Measurements from ENCODE around the gene DIS3L2.
"Not testable (repeated sequence)": the region's sequence is repeated elsewhere in the genome, so short reads cannot be mapped to it uniquely, and the experiment has no call there.

The DIS3L2 gene

GRCh38 chr2:232352511-232353091 lies 391.1 kb downstream of the DIS3L2 start:
- ChIA-PET POLR2A (no interaction called here), CTCF (no interaction called here)
- TF ChIP-seq FOXA1 (IDR thresholded peaks at IDR 0.05): no peak
- no peak for TF ChIP-seq SUZ12 (IDR thresholded peaks at IDR 0.05)
- no peak for TF ChIP-seq FOXM1 (IDR thresholded peaks at IDR 0.05; ENCODE audit: borderline replicate concordance)
- DNase-seq (ENCODE audit: extremely low spot score): no peak

- DNase-seq (ENCODE audit: extremely low spot score): no peak
- TF ChIP-seq TARDBP (IDR thresholded peaks at IDR 0.05) (no peak), FOXA1 (IDR thresholded peaks at IDR 0.05) (no peak), PKNOX1 (IDR thresholded peaks at IDR 0.05) (no peak), ARNT (IDR thresholded peaks at IDR 0.05) (no peak), NFRKB (IDR thresholded peaks at IDR 0.05) (no peak), L3MBTL2 (conservative IDR thresholded peaks at IDR 0.05) (no peak), SUZ12 (IDR thresholded peaks at IDR 0.05) (no peak)
- ChIA-PET POLR2A (no interaction called here), CTCF (no interaction called here)
These were observed 391.6 kb downstream of the DIS3L2 start for GRCh38 chr2:232353096-232353495.

DNA sequence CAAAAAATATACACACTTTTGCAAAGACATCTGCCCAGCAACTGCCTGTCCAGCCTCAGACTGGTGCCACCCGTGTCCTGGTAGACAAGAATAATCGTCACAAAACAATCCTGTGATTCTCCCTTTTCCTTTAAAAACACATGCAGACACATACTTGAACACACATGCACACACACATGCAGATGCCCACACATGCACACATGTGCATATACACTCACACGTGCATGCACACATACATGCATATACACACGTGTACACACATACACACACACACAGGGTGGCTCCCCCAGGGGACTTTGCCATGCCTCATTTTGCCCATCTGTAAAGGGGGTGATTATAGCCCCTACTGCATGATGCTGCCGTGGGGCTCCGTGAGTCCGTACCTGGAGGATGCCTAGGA lies 392.1 kb downstream of the DIS3L2 start:
- TF ChIP-seq FOXM1 (IDR thresholded peaks at IDR 0.05; ENCODE audit: borderline replicate concordance): no peak
- TF ChIP-seq LEF1 (IDR thresholded peaks at IDR 0.05; ENCODE audit: borderline replicate concordance): no peak
- TF ChIP-seq NFRKB (IDR thresholded peaks at IDR 0.05): no peak
- TF ChIP-seq ARNT (IDR thresholded peaks at IDR 0.05): no peak
- no peak for TF ChIP-seq ZNF384 (IDR thresholded peaks at IDR 0.05)
- TF ChIP-seq CTBP1 (IDR thresholded peaks at IDR 0.05; ENCODE audit: borderline replicate concordance): no peak
- TF ChIP-seq HDGF (IDR thresholded peaks at IDR 0.05; ENCODE audit: borderline replicate concordance): no peak
- no peak for TF ChIP-seq L3MBTL2 (conservative IDR thresholded peaks at IDR 0.05)
- TF ChIP-seq FOXK2 (IDR thresholded peaks at IDR 0.05): no peak
- no peak for TF ChIP-seq PKNOX1 (IDR thresholded peaks at IDR 0.05)
- TF ChIP-seq ELF4 (IDR thresholded peaks at IDR 0.05): no peak
- no peak for TF ChIP-seq FOXA1 (IDR thresholded peaks at IDR 0.05)
- TF ChIP-seq SP1 (IDR thresholded peaks at IDR 0.05): no peak
- TF ChIP-seq SUZ12 (IDR thresholded peaks at IDR 0.05): no peak
- TF ChIP-seq TARDBP (IDR thresholded peaks at IDR 0.05): no peak
- TF ChIP-seq BHLHE40 (IDR thresholded peaks at IDR 0.05; ENCODE audit: borderline replicate concordance): no peak
- CTCF ChIA-PET: no interaction called here
- POLR2A ChIA-PET: no interaction called here
- DNase-seq (ENCODE audit: extremely low spot score): no peak

DNA sequence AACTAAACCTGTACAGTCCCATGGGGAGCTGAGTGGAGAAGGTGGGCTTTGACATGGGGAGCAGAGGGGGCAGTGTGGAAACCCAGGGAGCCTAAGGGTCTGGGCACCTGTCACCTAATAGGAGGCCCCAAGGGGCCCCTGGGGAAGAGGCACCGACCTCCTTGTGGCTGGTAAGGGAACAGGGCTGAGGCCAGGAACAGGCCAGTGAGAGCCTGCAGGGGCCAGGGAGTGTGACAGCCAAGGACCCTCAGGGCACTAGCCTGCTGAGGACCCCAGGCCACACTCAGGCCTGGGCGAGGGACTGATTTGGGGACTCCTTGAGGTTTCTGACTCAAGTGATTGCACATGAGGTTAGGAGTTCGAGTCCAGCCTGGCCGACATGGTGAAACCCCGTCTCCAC lies 392.6 kb downstream of the DIS3L2 start:
- CTCF ChIA-PET: no interaction called here
- DNase-seq (ENCODE audit: extremely low spot score): no peak
- POLR2A ChIA-PET: no interaction called here
- no peak for TF ChIP-seq ELF4 (IDR thresholded peaks at IDR 0.05)

DNA sequence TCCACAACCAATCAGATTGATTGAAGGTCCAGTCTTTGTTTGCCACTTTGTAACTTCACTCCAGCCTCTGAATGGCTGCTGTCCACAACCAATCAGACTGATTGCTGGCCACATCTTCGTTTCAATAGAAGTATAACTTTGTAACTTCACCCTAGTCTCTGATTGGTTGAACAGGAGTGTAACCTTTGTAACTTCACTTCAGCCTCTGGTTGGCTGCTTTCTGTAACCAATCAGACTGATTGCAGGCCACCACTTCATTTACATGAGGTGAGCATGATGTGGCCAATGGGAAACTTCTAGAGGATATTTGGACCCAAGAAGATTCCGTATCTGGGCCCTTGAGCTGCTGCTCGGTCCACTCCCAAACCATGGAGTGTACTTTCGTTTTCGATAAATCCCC lies 400.1 kb downstream of the DIS3L2 start:
- DNase-seq (ENCODE audit: extremely low spot score): no peak
- TF ChIP-seq FOXM1 (IDR thresholded peaks at IDR 0.05; ENCODE audit: borderline replicate concordance) (no peak), NFRKB (IDR thresholded peaks at IDR 0.05) (no peak), FOXA1 (IDR thresholded peaks at IDR 0.05) (no peak), SUZ12 (IDR thresholded peaks at IDR 0.05) (no peak), CTBP1 (IDR thresholded peaks at IDR 0.05; ENCODE audit: borderline replicate concordance) (no peak), TARDBP (IDR thresholded peaks at IDR 0.05) (no peak), PKNOX1 (IDR thresholded peaks at IDR 0.05) (no peak), ARNT (IDR thresholded peaks at IDR 0.05) (no peak), ZNF384 (IDR thresholded peaks at IDR 0.05) (no peak)
- ChIA-PET POLR2A (no interaction called here), CTCF (interaction anchor here (0.6 kb wide), 1 partner anchor 16 kb away, joined by 3 read pairs; no protein-coding TSS in a partner anchor)

- TF ChIP-seq FOXM1 (IDR thresholded peaks at IDR 0.05; ENCODE audit: borderline replicate concordance): no peak
- TF ChIP-seq L3MBTL2 (conservative IDR thresholded peaks at IDR 0.05): no peak
- TF ChIP-seq HDGF (IDR thresholded peaks at IDR 0.05; ENCODE audit: borderline replicate concordance): no peak
- no peak for TF ChIP-seq ELF4 (IDR thresholded peaks at IDR 0.05)
- no peak for TF ChIP-seq ARNT (IDR thresholded peaks at IDR 0.05)
- no peak for TF ChIP-seq PKNOX1 (IDR thresholded peaks at IDR 0.05)
- TF ChIP-seq BHLHE40 (IDR thresholded peaks at IDR 0.05; ENCODE audit: borderline replicate concordance): no peak
- TF ChIP-seq FOXA1 (IDR thresholded peaks at IDR 0.05): no peak
- no peak for TF ChIP-seq SUZ12 (IDR thresholded peaks at IDR 0.05)
- no peak for TF ChIP-seq SP1 (IDR thresholded peaks at IDR 0.05)
- no peak for TF ChIP-seq TARDBP (IDR thresholded peaks at IDR 0.05)
- CTCF ChIA-PET: interaction anchor here (0.6 kb wide), 1 partner anchor 17 kb away, joined by 3 read pairs; no protein-coding TSS in a partner anchor
- no peak for DNase-seq (ENCODE audit: extremely low spot score)
- POLR2A ChIA-PET: no interaction called here
These were observed 400.8 kb downstream of the DIS3L2 start for GRCh38 chr2:232362174-232362900.

DNA sequence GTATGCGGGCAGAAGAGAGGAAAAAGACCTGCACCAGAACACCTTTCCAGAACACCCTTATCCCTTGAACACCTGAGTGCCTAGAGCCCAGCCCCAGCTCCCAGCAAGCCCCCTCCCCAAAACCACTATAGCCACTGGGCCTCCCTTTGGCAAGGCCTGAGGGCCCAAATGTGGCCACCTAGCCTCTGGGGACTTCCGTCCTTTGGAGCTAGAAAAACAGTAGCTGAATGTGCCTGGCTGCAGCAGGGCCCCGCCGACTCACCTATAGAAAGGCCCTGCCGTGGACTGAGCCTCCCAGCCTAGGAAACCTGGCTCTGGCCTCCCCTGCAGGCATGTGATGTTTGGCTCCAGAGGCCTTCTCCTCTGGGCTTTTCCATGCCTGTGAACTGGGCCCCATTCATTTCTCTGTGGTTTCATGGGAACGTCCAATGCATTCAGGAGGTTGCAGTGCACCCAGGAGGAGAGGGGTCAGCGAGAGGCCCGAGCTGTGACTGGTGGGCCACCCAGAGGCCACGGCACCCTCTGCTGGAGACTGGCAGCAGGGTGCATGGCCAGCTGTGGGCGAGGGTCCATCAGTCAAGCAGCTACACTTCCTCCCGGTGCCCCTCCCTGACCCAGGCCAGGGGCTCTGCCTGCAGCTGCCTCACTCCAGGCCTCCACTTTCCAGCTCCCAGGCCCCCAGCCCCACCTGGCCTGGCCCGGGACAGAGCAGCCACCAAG lies 401.7 kb downstream of the DIS3L2 start:
- CTCF ChIA-PET: interaction anchor here (0.6 kb wide), 1 partner anchor 504 kb away, joined by 3 read pairs; no protein-coding TSS in a partner anchor
- POLR2A ChIA-PET; DNase-seq (ENCODE audit: extremely low spot score): not testable (repeated sequence)

Measured in HEK293T (cell line).